ENCODE results near the gene SH3GLB2.
A peak's percentile ranks its signal among the peaks of the same experiment; 100 is the strongest.
"Not testable (repeated sequence)": the region's sequence is repeated elsewhere in the genome, so short reads cannot be mapped to it uniquely, and the experiment has no call there.

Gene SH3GLB2

GRCh38 chr9:129038109-129038852, 10.2 kb upstream of the SH3GLB2 start:
- no peak for TF ChIP-seq Cebpa-rat (IDR thresholded peaks at IDR 0.05)
- peak overlapping the region; percentile 86 to 99 (median 97) for H3K4me2 ChIP-seq
- H3K27me3 ChIP-seq = no peaks in the 10 kb centered on the region
- peak overlapping the region in 7 of 11 experiments; percentile 10 to 84 (median 79); a peak in 7 of 22 replicates for H3K27ac ChIP-seq
- H3K9ac ChIP-seq = peak overlapping the region; percentile 72 to 91 (median 86)
- no peaks in the 10 kb centered on the region for H3K9me3 ChIP-seq (replicated peaks in 1 of 11)
- H3K4me3 ChIP-seq = peak overlapping the region; percentile 85 to 98 (median 94); a peak in 16 of 20 replicates
- H3K36me3 ChIP-seq = peaks cover 27 to 41% (median 36%) of the 10 kb centered on the region in 11 experiments
- H3K4me1 ChIP-seq = peaks cover 25 to 33% (median 27%) of the 10 kb centered on the region in 10 experiments
- H4K20me1 ChIP-seq = peaks cover 0 to 55% (median 40%) of the 10 kb centered on the region in 11 experiments; a peak in 18 of 22 replicates

DNA sequence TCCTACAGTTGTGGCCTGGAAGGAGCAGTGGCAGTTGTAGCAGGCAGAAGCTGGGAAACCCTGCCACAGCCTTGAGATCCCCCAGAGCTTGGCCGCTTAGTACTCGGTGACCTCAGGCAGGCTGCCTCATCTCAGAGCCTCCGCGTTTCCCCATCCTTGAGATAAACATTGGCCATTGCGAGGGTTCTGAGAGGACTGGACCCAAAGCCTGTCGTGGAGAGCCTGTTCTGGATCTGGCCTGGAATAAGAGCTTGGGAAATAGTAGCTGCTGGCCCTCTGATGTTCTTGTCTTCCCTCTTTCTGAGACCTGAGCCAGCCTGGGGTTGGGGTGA, 9.6 kb upstream of the SH3GLB2 start:
- Histone ChIP-seq H3K4me3 (peak overlapping the region; percentile 85 to 98 (median 94)), H3K9ac (peak overlapping the region; percentile 72 to 91 (median 86))

GRCh38 chr9:129036923-129037766, 9.0 kb upstream of the SH3GLB2 start:
- peaks cover 25 to 33% (median 27%) of the 10 kb centered on the region in 10 experiments for H3K4me1 ChIP-seq
- H3K27ac ChIP-seq = peak overlapping the region; percentile 8 to 84 (median 75); a peak in 21 of 22 replicates
- no peaks in the 10 kb centered on the region for H3K9me3 ChIP-seq (replicated peaks in 1 of 11)
- H3K36me3 ChIP-seq = peaks cover 18 to 30% (median 25%) of the 10 kb centered on the region in 11 experiments
- H3K4me3 ChIP-seq = peak overlapping the region; percentile 85 to 98 (median 94)
- no peaks in the 10 kb centered on the region for H3K27me3 ChIP-seq
- TF ChIP-seq Cebpa-rat (IDR thresholded peaks at IDR 0.05) = no peak
- peak overlapping the region; percentile 86 to 99 (median 97) for H3K4me2 ChIP-seq
- peak overlapping the region; percentile 72 to 91 (median 86) for H3K9ac ChIP-seq
- H4K20me1 ChIP-seq = peaks cover 0 to 52% (median 35%) of the 10 kb centered on the region in 11 experiments; a peak in 18 of 22 replicates

More for the DNA sequence above, 9.6 kb upstream of the SH3GLB2 start:
- H3K9me3 ChIP-seq (replicated peaks in 1 of 11) = no peaks in the 10 kb centered on the region
- peak overlapping the region in 8 of 11 experiments; percentile 10 to 84 (median 70); a peak in 11 of 22 replicates for H3K27ac ChIP-seq
- peak overlapping the region; percentile 86 to 99 (median 97) for H3K4me2 ChIP-seq
- H3K27me3 ChIP-seq = no peaks in the 10 kb centered on the region
- peaks cover 0 to 55% (median 40%) of the 10 kb centered on the region in 11 experiments; a peak in 18 of 22 replicates for H4K20me1 ChIP-seq
- H3K36me3 ChIP-seq = peaks cover 24 to 35% (median 31%) of the 10 kb centered on the region in 11 experiments
- no peak for TF ChIP-seq Cebpa-rat (IDR thresholded peaks at IDR 0.05)
- peaks cover 25 to 33% (median 27%) of the 10 kb centered on the region in 10 experiments for H3K4me1 ChIP-seq

- peak within 1 kb of the TSS; percentile 31 to 84 (median 75); a peak in 21 of 22 replicates for H3K27ac ChIP-seq
- peak within 1 kb of the TSS; percentile 85 to 98 (median 94) for H3K4me3 ChIP-seq
- H3K36me3 ChIP-seq = peaks cover 10 to 22% (median 17%) of the 10 kb centered on the region in 11 experiments
- peaks cover 0 to 44% (median 30%) of the 10 kb centered on the region in 11 experiments; a peak in 17 of 22 replicates for H4K20me1 ChIP-seq
- H3K9ac ChIP-seq = peak within 1 kb of the TSS; percentile 72 to 91 (median 86)
- no peaks in the 10 kb centered on the region for H3K9me3 ChIP-seq (replicated peaks in 1 of 11)
- no peak for TF ChIP-seq Cebpa-rat (IDR thresholded peaks at IDR 0.05)
- H3K4me2 ChIP-seq = peak within 1 kb of the TSS; percentile 86 to 99 (median 97)
- H3K4me1 ChIP-seq = peaks cover 25 to 33% (median 27%) of the 10 kb centered on the region in 10 experiments
- H3K27me3 ChIP-seq = no peaks in the 10 kb centered on the region
Observed at GRCh38 chr9:129036241-129036922, 8.3 kb upstream of the SH3GLB2 start, which contains the start of gene MIGA2. TSS of gene MIGA2 (plus strand) at chr9:129036626. CDS start at chr9:129040595, 3,969 bp downstream.

- peak overlapping the region; percentile 50 to 98 (median 92); a peak in 19 of 20 replicates for H3K4me3 ChIP-seq
Observed at GRCh38 chr9:129035838-129036237, 7.7 kb upstream of the SH3GLB2 start.

GRCh38 chr9:129033216-129033615, 5.1 kb upstream of the SH3GLB2 start:
- TF ChIP-seq Cebpa-rat (IDR thresholded peaks at IDR 0.05) = no peak
- Histone ChIP-seq H3K4me1 (peaks cover 26 to 40% (median 32%) of the 10 kb centered on the region in 10 experiments), H3K9me3 (replicated peaks in 1 of 11) (no peaks in the 10 kb centered on the region), H3K9ac (no peak overlapping the region), H3K4me2 (no peak overlapping the region), H4K20me1 (peaks cover 0 to 17% (median 16%) of the 10 kb centered on the region in 11 experiments; a peak in 17 of 22 replicates), H3K4me3 (no peak overlapping the region), H3K36me3 (no peaks in the 10 kb centered on the region), H3K27ac (no peak overlapping the region), H3K27me3 (no peaks in the 10 kb centered on the region)

More at GRCh38 chr9:129035838-129036237, 7.7 kb upstream of the SH3GLB2 start:
- Histone ChIP-seq H3K36me3 (peaks cover 5 to 16% (median 12%) of the 10 kb centered on the region in 11 experiments; a peak in 21 of 22 replicates), H3K4me1 (peaks cover 25 to 33% (median 27%) of the 10 kb centered on the region in 10 experiments), H3K9ac (peak overlapping the region; percentile 57 to 91 (median 72)), H4K20me1 (peaks cover 0 to 41% (median 30%) of the 10 kb centered on the region in 11 experiments; a peak in 17 of 22 replicates), H3K27ac (peak overlapping the region in 10 of 11 experiments; percentile 31 to 72 (median 52); a peak in 18 of 22 replicates), H3K4me2 (peak overlapping the region; percentile 58 to 90 (median 73))
- not testable (repeated sequence) for H3K9me3 ChIP-seq (replicated peaks in 1 of 11); H3K27me3 ChIP-seq

GRCh38 chr9:129032541-129033159, 4.5 kb upstream of the SH3GLB2 start:
- Histone ChIP-seq H3K4me2 (no peak overlapping the region), H4K20me1 (peaks cover 0 to 13% (median 10%) of the 10 kb centered on the region in 11 experiments; a peak in 17 of 22 replicates), H3K9me3 (replicated peaks in 1 of 11) (no peaks in the 10 kb centered on the region), H3K36me3 (no peaks in the 10 kb centered on the region), H3K4me1 (peaks cover 21 to 37% (median 28%) of the 10 kb centered on the region in 10 experiments), H3K9ac (no peak overlapping the region), H3K4me3 (no peak overlapping the region), H3K27me3 (no peaks in the 10 kb centered on the region), H3K27ac (no peak overlapping the region)
- no peak for TF ChIP-seq Cebpa-rat (IDR thresholded peaks at IDR 0.05)

DNA sequence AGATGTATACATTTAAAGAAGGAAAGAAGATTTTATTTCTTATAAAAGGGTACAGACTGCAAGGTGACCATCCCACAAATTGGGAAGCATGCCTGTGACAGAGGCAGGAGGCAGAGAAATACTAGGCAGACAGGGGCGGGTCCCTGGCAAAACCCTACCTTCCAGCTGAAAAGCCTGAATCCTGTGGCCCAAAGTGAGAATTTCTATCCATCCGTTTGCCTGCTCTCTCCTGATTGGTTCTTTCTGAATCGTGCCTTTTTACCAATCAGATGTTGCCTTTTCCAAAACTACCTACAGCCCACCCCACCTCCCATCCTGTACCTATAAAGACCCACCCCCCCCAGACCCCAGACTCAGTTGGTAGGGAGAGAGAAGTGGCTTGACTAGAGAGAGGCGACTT, 3.4 kb upstream of the SH3GLB2 start:
- H3K27me3 ChIP-seq = no peaks in the 10 kb centered on the region
- H3K9me3 ChIP-seq (replicated peaks in 1 of 11) = no peaks in the 10 kb centered on the region
- H3K4me2 ChIP-seq = no peak overlapping the region
- no peak for TF ChIP-seq Cebpa-rat (IDR thresholded peaks at IDR 0.05)
- H3K9ac ChIP-seq = no peak overlapping the region
- no peak overlapping the region for H3K27ac ChIP-seq
- peaks cover 0 to 14% (median 0%) of the 10 kb centered on the region in 11 experiments; a peak in 5 of 22 replicates for H4K20me1 ChIP-seq
- no peak overlapping the region for H3K4me3 ChIP-seq
- no peaks in the 10 kb centered on the region for H3K36me3 ChIP-seq
- peaks cover 26 to 40% (median 32%) of the 10 kb centered on the region in 10 experiments for H3K4me1 ChIP-seq

Data from BLaER1 treated with 17β-estradiol and CSF1 and Interleukin-3, amounts not matched to agents 10 nM and 100 nM (cell line).